ENCODE results near the gene PDIA6. TPM values are rescaled to one million over a fixed set of nuclear protein-coding genes. Genes with fewer than 3 reads are reported as not detected.

Gene PDIA6
- total and polyA plus RNA-seq, 2 donors (not counting 3 experiments of a cell fraction or from before 2014, with no cell fraction given): 335 to 424 TPM

DNA sequence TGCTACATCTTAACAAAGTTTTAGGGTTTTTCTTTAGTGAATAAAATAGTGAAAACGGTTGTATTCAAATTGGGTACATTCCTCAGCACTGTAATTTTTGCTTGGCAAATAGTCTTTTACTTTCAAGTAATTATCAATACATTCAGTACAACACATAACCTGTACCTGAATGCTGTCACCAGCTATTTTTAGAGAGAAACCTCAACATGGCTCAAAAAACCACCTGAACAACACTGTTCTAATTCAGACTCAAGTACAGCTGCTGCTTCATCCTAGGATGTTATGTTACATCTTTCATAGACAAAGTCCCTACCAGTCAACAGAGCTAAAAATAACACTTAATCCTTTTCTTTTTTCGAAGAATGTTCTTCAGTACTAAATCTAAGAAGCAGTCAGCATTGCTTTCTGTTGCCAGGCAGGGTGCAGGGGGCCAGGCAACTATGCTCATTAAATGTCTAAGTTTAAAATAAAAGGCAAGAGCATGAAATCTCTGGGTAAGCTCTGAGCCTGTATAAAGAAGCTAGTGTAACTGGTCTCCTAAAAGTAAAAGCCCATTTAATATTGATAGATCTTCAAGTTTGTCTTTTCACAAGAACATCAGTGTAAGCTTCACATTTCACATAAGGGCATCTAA lies 20.5 kb downstream of the PDIA6 start:
- no peak overlapping the region for H2AFZ ChIP-seq (ENCODE audit: low read depth, low read length)
- H3K36me3 ChIP-seq (ENCODE audit: control insufficient read depth in 2 of 2, extremely low read depth in 1 of 2, insufficient read depth in 2 of 2, low read length in 2 of 2): peaks cover 35 to 49% of the 10 kb centered on the region in 2 experiments
- ChIA-PET CTCF (no interaction called here), POLR2A (no interaction called here)
- H3K79me2 ChIP-seq (ENCODE audit: control insufficient read depth, insufficient read depth, low read length): peaks cover 21% of the 10 kb centered on the region
- DNase-seq (ENCODE audit: low read depth, low spot score) (no peak), FAIRE-seq (no peak)
- dilution Hi-C loops (cut with MboI; ENCODE audit: extremely low pct_ligation_motif_present, low sequenced_read_pairs): no loop called here
- no peaks in the 10 kb centered on the region for H3K27me3 ChIP-seq (ENCODE audit: control insufficient read depth in 2 of 2, insufficient read depth in 2 of 2, low read length in 2 of 2)
- intact Hi-C loops (cut with micrococcal nuclease): no loop called here
- no peaks in the 10 kb centered on the region for H3K4me1 ChIP-seq (ENCODE audit: control insufficient read depth, extremely low read depth, insufficient read depth, low read length)
- no peak overlapping the region for H3K27ac ChIP-seq (ENCODE audit: insufficient read depth, low read depth, low read length)
- H3K9me3 ChIP-seq (replicated peaks; ENCODE audit: control insufficient read depth, insufficient read depth, low read length): no peaks in the 10 kb centered on the region
- H3K9ac ChIP-seq (replicated peaks; ENCODE audit: extremely low read depth, insufficient read depth, low read length): no peak overlapping the region
- no peak overlapping the region for H3K4me2 ChIP-seq (ENCODE audit: insufficient read depth, low read length)
- TF ChIP-seq, protein P1, sequence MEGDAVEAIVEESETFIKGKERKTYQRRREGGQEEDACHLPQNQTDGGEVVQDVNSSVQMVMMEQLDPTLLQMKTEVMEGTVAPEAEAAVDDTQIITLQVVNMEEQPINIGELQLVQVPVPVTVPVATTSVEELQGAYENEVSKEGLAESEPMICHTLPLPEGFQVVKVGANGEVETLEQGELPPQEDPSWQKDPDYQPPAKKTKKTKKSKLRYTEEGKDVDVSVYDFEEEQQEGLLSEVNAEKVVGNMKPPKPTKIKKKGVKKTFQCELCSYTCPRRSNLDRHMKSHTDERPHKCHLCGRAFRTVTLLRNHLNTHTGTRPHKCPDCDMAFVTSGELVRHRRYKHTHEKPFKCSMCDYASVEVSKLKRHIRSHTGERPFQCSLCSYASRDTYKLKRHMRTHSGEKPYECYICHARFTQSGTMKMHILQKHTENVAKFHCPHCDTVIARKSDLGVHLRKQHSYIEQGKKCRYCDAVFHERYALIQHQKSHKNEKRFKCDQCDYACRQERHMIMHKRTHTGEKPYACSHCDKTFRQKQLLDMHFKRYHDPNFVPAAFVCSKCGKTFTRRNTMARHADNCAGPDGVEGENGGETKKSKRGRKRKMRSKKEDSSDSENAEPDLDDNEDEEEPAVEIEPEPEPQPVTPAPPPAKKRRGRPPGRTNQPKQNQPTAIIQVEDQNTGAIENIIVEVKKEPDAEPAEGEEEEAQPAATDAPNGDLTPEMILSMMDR (IDR thresholded peaks at IDR 0.05; ENCODE audit: extremely low read depth in 1 of 2, insufficient read depth in 1 of 2, low read depth in 1 of 2, low read length in 2 of 2): no peak
- TF ChIP-seq FOS (IDR thresholded peaks at IDR 0.05; ENCODE audit: borderline replicate concordance, insufficient read depth, low read length) (no peak), POLR2AphosphoS5 (IDR thresholded peaks at IDR 0.05; ENCODE audit: insufficient read depth, low read depth, low read length) (no peak), JUN (IDR thresholded peaks at IDR 0.05; ENCODE audit: borderline replicate concordance, insufficient read depth, insufficient read length, low read depth) (no peak), POLR2A (IDR thresholded peaks at IDR 0.05; ENCODE audit: low read depth, low read length) (no peak), GATA2 (IDR thresholded peaks at IDR 0.05; ENCODE audit: insufficient read depth, insufficient read length, low read depth, low read length) (no peak), MYC (IDR thresholded peaks at IDR 0.05; ENCODE audit: low read depth, low read length) (no peak), EZH2 (IDR thresholded peaks at IDR 0.05; ENCODE audit: borderline replicate concordance, low read depth, low read length, severe bottlenecking) (no peak)
- TF ChIP-seq, protein P2, sequence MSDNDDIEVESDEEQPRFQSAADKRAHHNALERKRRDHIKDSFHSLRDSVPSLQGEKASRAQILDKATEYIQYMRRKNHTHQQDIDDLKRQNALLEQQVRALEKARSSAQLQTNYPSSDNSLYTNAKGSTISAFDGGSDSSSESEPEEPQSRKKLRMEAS (IDR thresholded peaks at IDR 0.05; ENCODE audit: insufficient read depth, insufficient read length): no peak
- H3K9me1 ChIP-seq (replicated peaks; ENCODE audit: control insufficient read depth, extremely low read depth, insufficient read depth, low read length): no peaks in the 10 kb centered on the region
- H3K4me3 ChIP-seq (replicated peaks in 1 of 3; ENCODE audit: insufficient read depth in 1 of 3, low read depth in 1 of 3, low read length in 3 of 3): no peak overlapping the region
- H4K20me1 ChIP-seq (replicated peaks; ENCODE audit: control insufficient read depth, extremely low read depth, insufficient read depth, low read length): peaks cover 2% of the 10 kb centered on the region
- BruUV-seq (replicated peaks): no TSS peak

Data from endothelial cell of umbilical vein (primary cell).